Motor neuron (in vitro differentiated cells): ENCODE results near the gene MACROD2. TPM values are rescaled to one million over a fixed set of nuclear protein-coding genes. Genes with fewer than 3 reads are reported as not detected.

Source experiments
- ATAC-seq, 8 experiments: fragments of 200-7000 bp; cut with Tn5 transposase; replicated peaks in 6 of 8; 2 replicates each; pipeline ENCODE4 v1.8.0; 2021; ENCODE audit warnings: mild to moderate bottlenecking in 8 of 8, moderate library complexity in 8 of 8
- H3K27ac ChIP-seq, 2 donors: fragments of 250-450 bp; sonication (Bioruptor Pico); 2 replicates each; pipeline ENCODE4 v1.9.0; 2021; ENCODE audit warnings: antibody characterized with exemption in 2 of 2, mild to moderate bottlenecking in 2 of 2, moderate library complexity in 1 of 2
- H3K4me1 ChIP-seq, 2 donors: fragments of 250-450 bp; sonication (Bioruptor Pico); replicated peaks in 1 of 2; 2 replicates each; pipeline ENCODE4 v1.6.1; 2021; ENCODE audit warnings: antibody characterized with exemption in 2 of 2, mild to moderate bottlenecking in 2 of 2, moderate library complexity in 1 of 2
- H3K4me3 ChIP-seq, 5 donors: fragments of 250-450 bp; sonication (Bioruptor Pico); 2 replicates each; pipeline ENCODE4 v1.9.0; 2021; ENCODE audit warnings: antibody characterized with exemption in 5 of 5, mild to moderate bottlenecking in 5 of 5, moderate library complexity in 4 of 5
- WGBS, 10 experiments: fragments of 450-650 bp; shearing (Covaris generic); methylation state at CpG; one replicate each; pipeline ENCODE4 v1.0.0; 2022; 5-methylcytosine and 5-hydroxymethylcytosine counted together
- in situ Hi-C, 9 experiments: fragments of 400-800 bp; cut with MboI; loops; one replicate each; pipeline ENCODE4 v1.15.0; 2021; ENCODE audit warnings: low sequenced_read_pairs in 9 of 9, low pct_unique_long_range_greater_than_20kb in 2 of 9; ENCODE audit not compliant: unreplicated experiment in 9 of 9
- total RNA-seq, 8 experiments: library from RNA; unstranded; fragments of 300-600 nt; gene quantifications; 2 replicates each; pipeline versions ENCODE4 v1.2.3 to v1.2.4, GENCODE V29; 2022

Gene MACROD2
- total RNA-seq, 8 experiments from 2014 or later, result 4.3 to 24.9 (median 10.4) TPM

DNA sequence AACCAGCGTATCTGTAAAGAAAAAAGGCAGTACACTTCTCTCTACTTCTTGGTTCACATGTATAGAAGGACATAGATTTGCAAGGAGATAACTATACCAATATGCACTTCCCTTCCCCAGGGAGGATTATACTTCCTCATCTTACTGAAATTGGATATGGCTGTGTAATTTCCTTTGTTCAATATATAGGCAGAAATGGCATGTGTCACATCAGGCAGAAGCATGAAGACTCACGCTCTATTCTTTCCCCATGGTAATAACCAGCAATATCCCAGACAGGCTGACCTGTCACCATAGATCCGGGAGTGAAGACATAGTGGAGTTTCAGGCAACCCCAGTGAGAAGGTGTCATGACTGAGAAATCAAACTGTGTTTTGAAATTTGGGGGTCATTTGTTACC lies 2059.7 kb downstream of the MACROD2 start:
- Histone ChIP-seq H3K27ac (no peak overlapping the region), H3K4me1 (peaks cover 15 to 22% of the 10 kb centered on the region in 2 donors), H3K4me3 (no peak overlapping the region)
- no peak for ATAC-seq
- WGBS, 10 experiments, result 19 to 100% (median 86%) methylated on average over 1 to 3 of the region's 3 CpGs; no CpG with 5 or more reads in 1 of the 10 experiments
- in situ Hi-C loops, result no loop called here

DNA sequence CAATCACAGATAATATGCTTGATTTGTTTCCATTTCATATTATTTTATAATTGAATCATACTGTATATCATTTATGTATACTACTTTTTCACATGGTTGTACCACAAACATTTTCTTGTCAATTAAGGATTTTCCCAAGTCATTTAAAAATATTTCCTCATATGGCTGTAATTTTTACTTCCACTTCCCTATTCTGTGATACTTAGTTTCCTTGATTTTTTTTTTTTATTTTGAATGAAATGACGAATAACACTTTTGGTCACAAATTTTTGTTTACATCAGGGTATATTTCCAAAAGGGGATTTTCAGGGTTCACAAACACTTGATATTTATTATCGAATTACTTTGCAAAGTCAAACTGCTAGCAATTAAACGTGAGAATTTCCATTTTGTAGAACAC lies 2062.3 kb downstream of the MACROD2 start:
- WGBS, 10 experiments, result 13 to 82% (median 78%) methylated on average over 1 to 3 of the region's 3 CpGs; no CpG with 5 or more reads in 1 of the 10 experiments
- no peak overlapping the region for H3K27ac ChIP-seq
- peaks cover 0 to 10% of the 10 kb centered on the region in 2 donors for H3K4me1 ChIP-seq
- no peak overlapping the region for H3K4me3 ChIP-seq
- ATAC-seq, result no peak
- in situ Hi-C loops, result no loop called here

DNA sequence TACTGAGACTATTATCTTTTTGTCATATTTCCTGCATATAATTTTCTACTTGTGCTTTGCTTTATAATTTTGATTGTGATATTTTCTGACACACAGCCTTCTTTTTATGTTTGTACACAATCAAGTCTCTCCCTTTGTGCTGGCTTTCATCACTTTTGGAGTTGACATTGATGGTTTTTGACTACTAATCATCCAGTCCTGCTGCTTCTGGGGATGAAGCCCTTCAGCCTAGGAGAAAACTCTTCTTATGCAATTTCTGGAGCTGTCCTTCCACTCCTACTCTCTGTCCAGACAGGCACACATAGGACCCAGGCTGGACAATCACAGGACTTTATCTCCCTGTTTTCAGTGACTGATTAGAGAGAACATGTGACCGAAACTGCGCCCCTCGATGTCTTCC lies 2063.0 kb downstream of the MACROD2 start:
- in situ Hi-C loops, result no loop called here
- Histone ChIP-seq H3K4me1 (peaks cover 0 to 7% of the 10 kb centered on the region in 2 donors), H3K27ac (no peak overlapping the region), H3K4me3 (no peak overlapping the region)
- 63 to 100% (median 92%) methylated on average over 1 to 3 of the region's 3 CpGs; no CpG with 5 or more reads in 6 of the 10 experiments for WGBS, 10 experiments
- no peak for ATAC-seq

DNA sequence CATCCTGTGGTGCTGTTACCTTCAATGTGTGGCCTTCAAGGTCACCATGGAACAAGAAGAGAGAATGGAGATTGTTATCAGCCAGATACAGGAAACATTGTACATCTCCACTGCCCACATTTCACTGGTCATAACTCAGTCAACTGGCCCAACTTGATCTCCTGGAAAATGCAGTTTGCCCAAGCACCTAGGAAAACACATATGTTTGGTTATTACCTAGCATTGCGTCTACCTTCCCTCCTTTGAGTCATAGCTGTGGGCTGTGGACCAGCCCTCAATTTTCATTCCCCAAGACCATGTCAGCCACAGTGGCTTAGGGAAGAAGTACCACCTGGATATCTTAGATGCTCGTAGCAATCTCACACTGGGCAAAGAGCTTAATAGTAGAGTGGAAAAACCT lies 2064.5 kb downstream of the MACROD2 start:
- in situ Hi-C loops, result no loop called here
- no peak for ATAC-seq
- Histone ChIP-seq H3K4me3 (no peak overlapping the region), H3K4me1 (peaks cover under 1 to 8% of the 10 kb centered on the region in 2 donors), H3K27ac (no peak overlapping the region)
- WGBS, 10 experiments, result 56 to 100% (median 82%) methylated on average over 1 to 2 of the region's 2 CpGs; no CpG with 5 or more reads in 2 of the 10 experiments

DNA sequence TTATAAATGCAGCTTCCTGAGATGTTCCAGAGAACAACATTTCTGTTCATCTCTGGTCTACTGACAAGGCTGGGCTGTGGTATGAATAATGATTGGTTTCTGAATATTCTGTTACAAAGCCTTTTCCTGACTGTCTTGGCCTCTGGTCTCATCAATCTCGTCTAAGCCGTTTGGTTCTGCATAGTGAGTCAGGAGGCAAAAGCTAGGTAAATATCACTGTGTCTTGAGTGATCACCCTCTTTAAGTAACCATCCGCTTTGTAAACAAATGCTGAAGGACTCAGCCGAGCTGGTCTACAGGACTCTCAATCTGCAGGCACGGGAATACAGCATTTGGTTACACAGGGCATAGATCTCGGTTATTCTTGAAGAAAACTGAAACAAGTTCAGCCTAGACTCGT lies 2066.0 kb downstream of the MACROD2 start:
- Histone ChIP-seq H3K27ac (no peak overlapping the region), H3K4me1 (peaks cover 16 to 23% of the 10 kb centered on the region in 2 donors), H3K4me3 (no peak overlapping the region)
- WGBS, 10 experiments, result 0 to 52% (median 37%) methylated on average over 2 to 7 of the region's 7 CpGs; no CpG with 5 or more reads in 2 of the 10 experiments
- ATAC-seq, result peak; percentile 55 to 97 (median 86)
- in situ Hi-C loops, result no loop called here

DNA sequence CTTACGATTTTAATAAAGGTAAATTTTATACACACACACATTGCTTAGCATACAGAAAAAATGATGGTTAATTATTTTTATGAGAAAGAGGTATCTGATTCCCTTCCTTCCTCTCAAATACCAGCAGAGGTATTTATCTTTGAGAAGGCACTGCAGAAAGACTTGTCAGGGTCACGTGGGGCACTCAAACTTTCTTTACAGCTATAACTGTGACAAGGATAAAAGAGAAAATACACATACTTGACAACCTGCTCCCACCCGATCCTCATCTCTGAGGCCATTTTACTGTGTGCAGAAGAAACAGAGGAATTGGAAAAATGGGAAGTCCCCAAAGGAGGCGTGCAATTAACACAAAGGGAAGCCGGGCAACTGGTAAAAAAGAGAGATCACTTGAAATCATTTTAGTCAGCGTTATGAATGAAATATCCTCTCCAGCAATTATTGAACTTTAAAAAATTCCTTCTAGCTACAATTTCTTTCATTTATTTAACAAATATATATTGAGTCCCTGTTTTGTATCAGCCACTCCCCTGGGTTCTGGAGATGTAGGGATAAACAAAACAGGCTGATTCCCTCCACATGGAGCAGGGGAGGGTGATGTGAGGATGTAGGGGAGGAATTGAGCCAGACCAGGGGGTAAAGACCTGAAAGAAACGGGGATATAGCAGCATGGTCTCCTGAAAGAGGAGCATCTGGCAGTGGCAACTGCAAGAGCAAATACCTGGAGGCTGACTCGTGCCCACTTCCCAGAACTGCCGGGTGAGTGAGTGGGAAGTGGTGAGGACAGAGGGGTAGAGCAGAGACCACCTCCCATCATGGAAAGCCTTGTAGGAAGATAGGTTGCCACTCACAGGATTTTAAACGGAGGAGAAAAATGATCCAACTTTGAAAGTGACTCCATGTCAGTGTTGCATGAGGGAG lies 2067.6 kb downstream of the MACROD2 start:
- in situ Hi-C loops, result no loop called here
- Histone ChIP-seq H3K4me3 (no peak overlapping the region), H3K27ac (no peak overlapping the region), H3K4me1 (peaks cover 22 to 29% of the 10 kb centered on the region in 2 donors)
- WGBS, 10 experiments, result 46 to 93% (median 73%) methylated on average over 2 to 8 of the region's 10 CpGs
- no peak for ATAC-seq

DNA sequence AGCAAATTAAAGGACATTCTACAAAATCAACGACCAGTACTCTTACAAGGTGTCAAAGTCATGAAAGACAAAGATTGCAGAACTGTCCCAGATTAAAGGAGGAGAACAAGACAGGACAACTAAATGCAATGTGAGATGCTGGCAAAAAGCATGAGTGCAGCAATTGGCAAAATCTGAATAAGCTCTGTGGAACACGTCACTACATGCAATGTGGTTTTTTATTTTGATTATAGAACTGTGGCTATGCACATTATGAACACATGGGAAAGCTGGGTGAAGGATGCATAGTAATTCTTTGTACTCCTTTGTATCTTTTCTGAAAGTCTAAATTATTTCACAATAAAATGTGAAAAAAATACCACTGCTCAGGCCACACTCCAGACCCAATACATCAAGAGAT lies 2068.6 kb downstream of the MACROD2 start:
- Histone ChIP-seq H3K4me3 (no peak overlapping the region), H3K27ac (no peak overlapping the region), H3K4me1 (peaks cover 22 to 29% of the 10 kb centered on the region in 2 donors)
- peak in 2 of 8 experiments; percentile 21 to 60 for ATAC-seq
- in situ Hi-C loops, result no loop called here
- WGBS, 10 experiments, result 17 to 100% (median 87%) methylated on average over 1 to 2 of the region's 2 CpGs; no CpG with 5 or more reads in 3 of the 10 experiments

DNA sequence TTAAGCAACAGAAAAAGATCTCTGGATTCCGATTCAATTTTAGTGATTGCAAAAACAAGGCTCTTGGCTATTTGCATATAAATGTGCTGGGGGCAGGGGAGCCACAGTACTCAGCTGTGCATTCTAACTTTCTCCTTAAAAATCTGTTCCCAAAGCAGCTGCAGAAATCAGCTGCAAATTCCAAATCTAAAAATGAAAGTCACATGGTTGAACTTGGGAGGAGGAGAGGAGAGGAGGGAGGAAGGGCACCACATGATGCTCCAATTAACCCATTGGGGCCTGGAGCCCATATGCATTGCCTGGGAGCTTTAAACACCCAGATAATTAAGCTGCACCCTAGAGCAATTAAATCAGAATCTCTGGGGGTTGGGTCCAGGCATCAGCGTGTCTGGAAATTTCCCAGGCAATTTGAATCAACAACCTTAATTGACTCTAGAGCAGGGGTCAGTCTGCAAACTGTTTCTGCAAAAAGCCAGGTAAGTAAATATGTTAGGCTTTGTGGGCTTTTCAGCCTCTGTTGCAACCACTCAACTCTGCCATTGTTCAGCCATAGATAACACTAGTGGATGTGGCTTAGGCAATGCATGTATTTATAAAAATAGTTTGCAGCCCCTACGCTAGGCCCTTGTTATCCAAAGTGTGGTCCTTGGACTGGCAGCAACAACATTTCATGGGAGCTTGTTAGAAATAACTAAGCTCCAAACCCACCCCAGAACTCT lies 2069.8 kb downstream of the MACROD2 start:
- WGBS, 10 experiments, result 10 to 100% (median 44%) methylated on average over 1 to 3 of the region's 3 CpGs
- ATAC-seq, result peak in 4 of 8 experiments; percentile 28 to 69 (median 60)
- in situ Hi-C loops, result no loop called here
- no peak overlapping the region for H3K4me3 ChIP-seq
- no peak overlapping the region for H3K27ac ChIP-seq
- peaks cover 22 to 29% of the 10 kb centered on the region in 2 donors for H3K4me1 ChIP-seq

DNA sequence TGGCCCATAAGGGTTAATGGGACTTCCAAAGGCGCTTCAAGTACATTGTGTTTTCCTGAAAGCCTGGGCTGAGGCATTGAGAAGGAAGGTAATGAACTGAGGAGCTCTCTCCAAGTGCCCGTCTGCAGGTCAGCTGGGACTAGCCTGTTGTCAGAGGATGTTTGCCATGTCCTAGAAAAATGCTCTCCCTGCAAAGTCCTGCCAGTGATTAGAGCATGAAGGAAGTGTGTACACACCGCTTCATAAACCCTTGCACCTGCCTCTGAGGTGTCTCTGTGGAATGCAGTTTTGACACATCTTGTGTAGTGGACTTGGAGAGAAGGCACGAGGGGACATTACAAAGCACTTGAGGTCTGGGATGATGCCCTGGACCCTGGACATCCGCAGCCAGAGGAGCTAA lies 2071.3 kb downstream of the MACROD2 start:
- Histone ChIP-seq H3K27ac (no peak overlapping the region), H3K4me1 (peaks cover 21 to 22% of the 10 kb centered on the region in 2 donors), H3K4me3 (no peak overlapping the region)
- 17 to 92% (median 55%) methylated on average over 1 to 5 of the region's 5 CpGs; no CpG with 5 or more reads in 5 of the 10 experiments for WGBS, 10 experiments
- peak in 5 of 8 experiments; percentile 15 to 86 (median 32) for ATAC-seq
- in situ Hi-C loops, result no loop called here

DNA sequence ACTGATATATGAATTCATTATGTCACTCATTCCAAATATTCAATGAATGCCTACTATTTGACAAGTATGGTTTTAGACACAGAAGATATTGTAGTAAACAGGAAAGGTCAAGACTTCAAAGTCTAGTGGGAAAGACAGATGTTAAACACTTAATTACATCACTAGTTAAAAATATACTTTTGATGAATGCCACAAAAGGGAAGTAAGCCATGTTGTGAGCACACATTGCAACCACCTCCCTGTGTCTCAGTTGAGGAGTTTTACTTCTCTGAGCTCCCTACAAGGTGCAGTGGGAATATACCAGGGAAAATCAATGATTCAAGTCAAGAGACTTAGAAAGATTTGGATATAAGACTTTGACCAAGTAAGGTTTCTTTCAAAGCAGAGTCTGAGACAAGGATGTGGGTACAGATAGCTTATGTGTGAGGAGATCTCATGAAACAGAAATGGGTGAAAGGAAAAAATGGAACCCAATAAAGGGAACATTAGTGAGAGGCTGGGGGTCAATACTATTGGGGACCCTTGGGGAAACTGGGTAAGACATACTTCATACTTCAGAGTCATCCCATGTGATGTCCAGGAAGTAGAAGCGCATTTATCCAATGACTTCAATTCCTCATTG lies 2074.2 kb downstream of the MACROD2 start:
- peaks cover 21 to 22% of the 10 kb centered on the region in 2 donors for H3K4me1 ChIP-seq
- no peak overlapping the region for H3K4me3 ChIP-seq
- no peak overlapping the region for H3K27ac ChIP-seq
- in situ Hi-C loops, result no loop called here
- ATAC-seq, result no peak
- 0 to 100% (median 100%) methylated on average over 1 of the region's 1 CpG; no CpG with 5 or more reads in 6 of the 10 experiments for WGBS, 10 experiments

DNA sequence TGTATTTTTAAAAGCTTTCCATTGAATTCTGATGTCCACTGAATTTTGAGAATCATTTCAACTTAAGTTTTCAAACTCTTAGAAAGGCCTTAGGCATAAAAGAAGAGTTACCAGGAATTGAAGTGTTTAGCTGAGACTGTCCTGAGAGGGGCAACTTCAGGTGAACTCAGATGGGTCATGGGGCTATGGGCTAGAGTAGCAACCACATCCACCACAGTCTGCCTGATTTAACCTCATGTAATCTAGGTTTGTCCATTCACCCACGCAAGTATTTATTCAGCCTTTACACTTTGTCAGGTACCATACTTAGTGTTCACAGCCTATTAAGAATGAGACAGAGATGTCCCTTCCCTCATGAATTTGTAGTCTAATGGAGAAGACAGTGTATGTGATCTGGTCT lies 2076.9 kb downstream of the MACROD2 start:
- 0 to 100% (median 100%) methylated on average over 1 of the region's 1 CpG; no CpG with 5 or more reads in 3 of the 10 experiments for WGBS, 10 experiments
- H3K4me3 ChIP-seq, result no peak overlapping the region
- H3K27ac ChIP-seq, result no peak overlapping the region
- no peaks in the 10 kb centered on the region for H3K4me1 ChIP-seq
- ATAC-seq, result no peak
- in situ Hi-C loops, result no loop called here

DNA sequence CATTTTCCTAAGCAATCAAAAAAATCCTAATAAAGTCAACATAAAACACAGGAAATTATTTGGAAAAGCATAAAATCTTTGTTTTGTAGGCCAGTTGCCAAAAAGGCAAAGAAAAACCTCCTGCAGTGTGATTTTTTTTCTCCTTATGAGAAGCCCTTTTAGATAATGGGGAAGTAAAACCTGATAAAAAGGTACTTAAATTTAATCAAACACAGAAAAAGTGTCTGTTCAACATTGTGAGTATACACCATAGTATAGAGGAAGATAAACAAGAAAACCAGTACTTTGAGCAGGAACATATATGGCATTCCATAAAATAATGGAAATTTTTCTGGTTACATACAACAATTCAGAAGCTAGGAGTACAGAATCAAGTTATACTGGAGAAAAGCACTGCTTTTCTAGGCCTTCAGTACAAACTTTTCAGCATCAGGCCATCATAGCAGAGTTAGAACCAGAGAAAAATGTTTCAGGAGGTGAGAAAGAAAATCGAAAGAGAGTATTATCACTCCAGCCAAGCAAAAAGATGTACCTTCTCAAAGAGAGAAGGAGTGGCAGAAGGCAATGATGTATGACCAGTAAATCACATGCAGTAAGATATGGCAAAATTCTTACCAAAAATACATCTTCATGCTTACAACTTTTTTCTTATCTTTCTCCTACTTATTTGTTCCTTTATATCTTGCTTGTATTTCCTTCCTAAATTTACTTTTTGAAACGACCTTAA lies 2083.0 kb downstream of the MACROD2 start:
- Histone ChIP-seq H3K4me1 (no peaks in the 10 kb centered on the region), H3K4me3 (no peak overlapping the region), H3K27ac (no peak overlapping the region)
- ATAC-seq, result no peak
- in situ Hi-C loops, result no loop called here
- WGBS, 10 experiments, result 8 to 86% (median 70%) methylated on average over 2 of the region's 2 CpGs; no CpG with 5 or more reads in 1 of the 10 experiments
